ENCODE results near the gene RIPOR3. TPM values are rescaled to one million over a fixed set of nuclear protein-coding genes. Genes with fewer than 3 reads are reported as not detected.

RIPOR3 gene
- polyA plus RNA-seq, 3 donors from 2014 or later: 0.41 to 1.2 (median 1.0) TPM

Other genes starting within 250 kb of the RIPOR3 start
- gene PTPN1, start 181.2 kb downstream of the RIPOR3 start, polyA plus RNA-seq: 10 to 100 TPM; 18.4 to 38.3 (median 19.4) TPM
- 1 to 10 TPM in 1 of 3 donors, under 1 TPM in 2; 0.38 to 1.1 (median 0.96) TPM for gene PARD6B, start 40.0 kb upstream of the RIPOR3 start, polyA plus RNA-seq
- gene BCAS4, start 103.5 kb upstream of the RIPOR3 start, polyA plus RNA-seq: 10 to 100 TPM; 19.1 to 29.1 (median 24.1) TPM
- 1 to 10 TPM; 3.0 to 8.4 (median 3.8) TPM for gene ADNP, start 239.9 kb upstream of the RIPOR3 start, polyA plus RNA-seq